Endothelial cell of umbilical vein (primary cell): ENCODE measurements around the gene MYADM. TPM values are rescaled to one million over a fixed set of nuclear protein-coding genes. Genes with fewer than 3 reads are reported as not detected.

Experiments used
- BruUV-seq: library from RNA; stranded (reverse); fragments of 400-500 nt; replicated peaks from 2 replicates; lab custom pipeline; 2021; lab: Mats Ljungman, UMichigan
- CTCF ChIA-PET: fragments of 300-600, 350-600 bp; sonication (Branson Sonifier 250); formaldehyde crosslinking; loops from one replicate; lab custom pipeline; 2021; ENCODE audit warnings: antibody characterized with exemption, inconsistent platforms; lab: Charles Lee
- POLR2A ChIA-PET: fragments of 300-600, 350-600 bp; sonication (Branson Sonifier 250); formaldehyde crosslinking; loops from one replicate; lab custom pipeline; 2021; ENCODE audit warnings: antibody characterized with exemption, inconsistent platforms; lab: Charles Lee
- DNase-seq: peaks from one replicate; pipeline ENCODE4 v3.0.0-alpha.2; 2011; ENCODE audit warnings: low read depth, low spot score
- FAIRE-seq: peaks from 2 replicates; lab custom pipeline; 2011; peaks lifted over from hg19 to GRCh38; lab: Jason Lieb, UNC
- H2AFZ ChIP-seq: 2 replicates; pipeline ENCODE4 v1.6.0; 2012; ENCODE audit warnings: low read depth, low read length, control low read depth, inconsistent platforms
- H3K27ac ChIP-seq: 2 replicates; pipeline ENCODE4 v1.5.1; 2011; ENCODE audit warnings: low read depth, mild to moderate bottlenecking, control low read depth, low read length, moderate library complexity; ENCODE audit not compliant: insufficient read depth
- H3K27me3 ChIP-seq, 2 experiments: 2 replicates each; pipeline versions ENCODE4 v1.6.0 to v1.6.1; 2011; ENCODE audit warnings: low read length in 2 of 2, mixed read lengths in 1 of 2; ENCODE audit not compliant: control insufficient read depth in 2 of 2, insufficient read depth in 2 of 2
- H3K36me3 ChIP-seq, 2 experiments: 2 replicates in 1 of 2; 3 replicates in 1 of 2; pipeline ENCODE4 v1.5.1; 2011; ENCODE audit warnings: low read length in 2 of 2, mild to moderate bottlenecking in 1 of 2, moderate library complexity in 1 of 2; ENCODE audit not compliant: control insufficient read depth in 2 of 2, insufficient read depth in 2 of 2; ENCODE audit errors: extremely low read depth in 1 of 2
- H3K4me1 ChIP-seq: 3 replicates; pipeline ENCODE4 v1.5.1; 2011; ENCODE audit warnings: mild to moderate bottlenecking, low read length; ENCODE audit not compliant: control insufficient read depth, insufficient read depth; ENCODE audit errors: extremely low read depth
- H3K4me2 ChIP-seq: 2 replicates; pipeline ENCODE4 v1.6.1; 2011; ENCODE audit warnings: low read length, control low read depth, mixed read lengths; ENCODE audit not compliant: insufficient read depth
- H3K4me3 ChIP-seq, 3 experiments: fragments of 200-600 bp in 1 of 3; sonication (generic), shearing (Covaris generic) in 1 of 3; replicated peaks in 1 of 3; 2 replicates each; pipeline ENCODE4 v1.5.1; 2011 to 2016; ENCODE audit warnings: control low read depth in 3 of 3, low read length in 3 of 3, mild to moderate bottlenecking in 2 of 3, inconsistent platforms in 1 of 3, low read depth in 1 of 3, moderate library complexity in 1 of 3; ENCODE audit not compliant: insufficient read depth in 1 of 3
- H3K79me2 ChIP-seq: 2 replicates; pipeline ENCODE4 v1.6.0; 2012; ENCODE audit warnings: low read length, inconsistent platforms; ENCODE audit not compliant: control insufficient read depth, insufficient read depth
- H3K9ac ChIP-seq: replicated peaks from 2 replicates; pipeline ENCODE3; 2011; ENCODE audit warnings: low read length, control low read depth; ENCODE audit not compliant: insufficient read depth; ENCODE audit errors: extremely low read depth
- H3K9me1 ChIP-seq: replicated peaks from 3 replicates; pipeline ENCODE4 v1.6.0; 2011; ENCODE audit warnings: mild to moderate bottlenecking, low read length; ENCODE audit not compliant: control insufficient read depth, insufficient read depth; ENCODE audit errors: extremely low read depth
- H3K9me3 ChIP-seq: replicated peaks from 2 replicates; pipeline ENCODE4 v1.5.1; 2012; ENCODE audit warnings: low read length, inconsistent platforms; ENCODE audit not compliant: control insufficient read depth, insufficient read depth
- H4K20me1 ChIP-seq: replicated peaks from 2 replicates; pipeline ENCODE3; 2011; ENCODE audit warnings: mild to moderate bottlenecking, low read length; ENCODE audit not compliant: control insufficient read depth, insufficient read depth; ENCODE audit errors: extremely low read depth
- EZH2 ChIP-seq: IDR thresholded peaks from 2 replicates; pipeline ENCODE4 v1.6.1; 2012; ENCODE audit warnings: borderline replicate concordance, low read depth, mild to moderate bottlenecking, moderate library complexity, low read length, inconsistent platforms; ENCODE audit not compliant: severe bottlenecking
- FOS ChIP-seq: IDR thresholded peaks from 2 replicates; pipeline ENCODE4 v1.6.1; 2011; ENCODE audit warnings: mild to moderate bottlenecking, low read length, moderate library complexity, borderline replicate concordance; ENCODE audit not compliant: insufficient read depth
- GATA2 ChIP-seq: IDR thresholded peaks from 2 replicates; pipeline ENCODE4 v1.7.0; 2011; ENCODE audit warnings: low read depth, mild to moderate bottlenecking, moderate library complexity, mixed read lengths, low read length; ENCODE audit not compliant: insufficient read length, insufficient read depth
- JUN ChIP-seq: IDR thresholded peaks from 2 replicates; pipeline ENCODE4 v1.6.1; 2011; ENCODE audit warnings: borderline replicate concordance, low read depth; ENCODE audit not compliant: insufficient read length, insufficient read depth
- MYC ChIP-seq: IDR thresholded peaks from one replicate; pipeline ENCODE4 v1.6.1; 2011; ENCODE audit warnings: mild to moderate bottlenecking, low read depth, low read length
- POLR2A ChIP-seq: IDR thresholded peaks from 2 replicates; pipeline ENCODE4 v1.6.1; 2012; ENCODE audit warnings: low read depth, mild to moderate bottlenecking, control low read depth, low read length
- POLR2AphosphoS5 ChIP-seq: IDR thresholded peaks from 2 replicates; pipeline ENCODE4 v1.6.1; 2012; ENCODE audit warnings: low read depth, mild to moderate bottlenecking, control low read depth, low read length, moderate library complexity; ENCODE audit not compliant: insufficient read depth
- dilution Hi-C: fragments of 300-500 bp; cut with MboI; formaldehyde crosslinking; loops from one replicate; pipeline ENCODE4 v1.15.0; 2019; ENCODE audit warnings: low sequenced_read_pairs; ENCODE audit not compliant: extremely low pct_ligation_motif_present
- intact Hi-C: fragments of 100-400 bp; cut with micrococcal nuclease; formaldehyde crosslinking; loops from one replicate; pipeline ENCODE4 v1.10.0; 2022
- polyA plus RNA-seq, 4 experiments: library from polyadenylated mRNA; depleted of rRNA in 3 of 4; stranded (reverse) in 3 of 4; unstranded in 1 of 4; fragments of >200 nt; gene quantifications; 2 replicates each; pipeline versions ENCODE4 v1.2.1 to v1.2.3, GENCODE V29; 2011 to 2012; ENCODE audit warnings: missing spikeins in 1 of 4
- total RNA-seq: library from RNA; stranded (reverse); gene quantifications from 2 replicates; pipeline ENCODE4 v1.2.3, GENCODE V29; 2021
- TF ChIP-seq, protein P1 (sequence below), 2 donors: IDR thresholded peaks; 1 replicate in 1 of 2; 2 replicates in 1 of 2; pipeline ENCODE4 v1.5.1; 2011; ENCODE audit warnings: low read length in 2 of 2, mild to moderate bottlenecking in 2 of 2, moderate library complexity in 2 of 2, control low read depth in 1 of 2, inconsistent platforms in 1 of 2, low read depth in 1 of 2; ENCODE audit not compliant: insufficient read depth in 1 of 2; ENCODE audit errors: extremely low read depth in 1 of 2
- TF ChIP-seq, protein P2 (sequence below): IDR thresholded peaks from 2 replicates; pipeline ENCODE4 v1.6.1; 2011; ENCODE audit not compliant: insufficient read depth, insufficient read length

The MYADM gene
- total and polyA plus RNA-seq, 2 donors (not counting 3 experiments of a cell fraction or from before 2014, with no cell fraction given) = 100 to 133 TPM

DNA sequence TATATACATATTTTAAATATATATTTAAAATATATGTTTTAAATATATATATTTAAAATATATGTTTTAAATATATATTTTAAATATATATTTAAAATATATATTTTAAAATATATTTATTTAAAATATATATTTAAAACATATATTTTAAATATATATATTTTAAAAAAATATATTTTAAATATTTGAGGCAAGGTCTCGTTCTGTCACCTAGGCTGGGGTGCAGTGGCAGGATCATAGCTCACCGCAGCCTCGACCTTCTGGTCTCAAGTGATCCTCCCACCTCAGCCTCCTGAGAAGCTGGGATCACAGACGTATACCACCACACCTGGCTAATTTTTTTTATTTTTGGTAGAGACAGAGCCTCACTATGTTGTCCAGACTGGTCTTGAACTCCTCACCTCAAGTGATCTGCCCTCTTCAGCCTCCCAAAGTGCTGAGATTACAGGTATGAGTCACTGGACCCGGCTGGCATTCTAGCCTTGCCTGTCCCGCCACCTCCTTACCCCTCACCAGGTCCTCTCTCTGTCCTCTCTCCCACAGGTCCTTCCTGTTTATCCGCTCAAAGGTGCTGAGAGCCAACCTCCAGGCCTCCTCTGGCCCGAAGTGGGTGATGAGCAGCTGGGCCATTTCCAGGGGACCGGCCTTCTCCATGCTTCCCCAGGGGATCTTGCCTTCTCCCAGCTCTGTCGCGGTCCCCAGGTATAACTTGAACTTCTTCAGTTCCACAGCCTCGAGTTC is 44.1 kb upstream of the MYADM start:
- Histone ChIP-seq H4K20me1 (no peaks in the 10 kb centered on the region), H2AFZ (no peak overlapping the region), H3K27ac (no peak overlapping the region), H3K9me3 (no peaks in the 10 kb centered on the region), H3K4me2 (no peak overlapping the region), H3K9ac (no peak overlapping the region), H3K79me2 (no peaks in the 10 kb centered on the region), H3K9me1 (no peaks in the 10 kb centered on the region), H3K27me3 (no peaks in the 10 kb centered on the region), H3K4me3 (no peak overlapping the region), H3K4me1 (peaks cover 2% of the 10 kb centered on the region), H3K36me3 (no peaks in the 10 kb centered on the region)
- no TSS peak for BruUV-seq
- FAIRE-seq = no peak
- ChIA-PET POLR2A (no interaction called here), CTCF (interaction anchor here (1.5 kb wide), 1 partner anchor 16 kb away, joined by 3 read pairs; no protein-coding TSS in a partner anchor)
- dilution Hi-C loops = no loop called here
- no peak for DNase-seq
- no peak for TF ChIP-seq JUN
- TF ChIP-seq, protein P1, sequence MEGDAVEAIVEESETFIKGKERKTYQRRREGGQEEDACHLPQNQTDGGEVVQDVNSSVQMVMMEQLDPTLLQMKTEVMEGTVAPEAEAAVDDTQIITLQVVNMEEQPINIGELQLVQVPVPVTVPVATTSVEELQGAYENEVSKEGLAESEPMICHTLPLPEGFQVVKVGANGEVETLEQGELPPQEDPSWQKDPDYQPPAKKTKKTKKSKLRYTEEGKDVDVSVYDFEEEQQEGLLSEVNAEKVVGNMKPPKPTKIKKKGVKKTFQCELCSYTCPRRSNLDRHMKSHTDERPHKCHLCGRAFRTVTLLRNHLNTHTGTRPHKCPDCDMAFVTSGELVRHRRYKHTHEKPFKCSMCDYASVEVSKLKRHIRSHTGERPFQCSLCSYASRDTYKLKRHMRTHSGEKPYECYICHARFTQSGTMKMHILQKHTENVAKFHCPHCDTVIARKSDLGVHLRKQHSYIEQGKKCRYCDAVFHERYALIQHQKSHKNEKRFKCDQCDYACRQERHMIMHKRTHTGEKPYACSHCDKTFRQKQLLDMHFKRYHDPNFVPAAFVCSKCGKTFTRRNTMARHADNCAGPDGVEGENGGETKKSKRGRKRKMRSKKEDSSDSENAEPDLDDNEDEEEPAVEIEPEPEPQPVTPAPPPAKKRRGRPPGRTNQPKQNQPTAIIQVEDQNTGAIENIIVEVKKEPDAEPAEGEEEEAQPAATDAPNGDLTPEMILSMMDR (IDR thresholded peaks at IDR 0.05; ENCODE audit: extremely low read depth in 1 of 2, insufficient read depth in 1 of 2, low read depth in 1 of 2, low read length in 2 of 2) = no peak
- intact Hi-C loops = no loop called here

DNA sequence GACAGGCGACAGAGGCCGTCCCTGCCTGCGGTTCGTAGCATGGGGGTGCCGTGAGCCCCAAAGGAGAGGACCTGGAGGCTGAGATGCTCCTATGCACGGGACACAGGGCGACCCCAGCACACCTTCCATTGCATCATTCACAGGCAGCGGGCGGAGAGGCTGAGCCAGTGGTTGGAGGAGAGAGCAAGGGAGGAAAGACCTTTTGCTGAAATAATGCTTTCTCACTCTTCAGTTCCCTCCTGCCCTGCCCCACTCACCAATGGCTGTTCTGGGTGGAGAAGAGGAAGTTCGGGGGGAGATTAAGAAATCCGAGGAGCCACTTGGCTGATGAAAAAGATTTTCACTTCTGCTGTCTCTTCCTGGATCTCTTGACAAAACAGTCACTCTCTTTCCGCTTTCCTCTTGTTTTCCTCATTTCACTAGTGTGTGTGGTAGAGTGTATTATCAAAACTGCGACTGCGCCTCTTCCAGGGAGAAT is 43.5 kb upstream of the MYADM start, which contains the start of gene NLRP12:
TSS of gene NLRP12 (minus strand) at position 181 of the 478 bp plus-strand sequence. CDS start at position 41, 140 bp downstream.
- H3K27ac ChIP-seq = no peak within 1 kb of the TSS
- no peak within 1 kb of the TSS for H3K4me2 ChIP-seq
- no peaks in the 10 kb centered on the region for H3K9me3 ChIP-seq
- no peaks in the 10 kb centered on the region for H3K36me3 ChIP-seq
- ChIA-PET CTCF (no interaction called here), POLR2A (no interaction called here)
- dilution Hi-C loops (no loop called here), intact Hi-C loops (no loop called here)
- BruUV-seq = no TSS peak
- DNase-seq (no peak), FAIRE-seq (no peak)
- no peak within 1 kb of the TSS for H3K9ac ChIP-seq
- H3K4me3 ChIP-seq = no peak within 1 kb of the TSS
- TF ChIP-seq GATA2 (no peak), MYC (no peak), POLR2A (no peak), JUN (no peak), POLR2AphosphoS5 (no peak), EZH2 (no peak), FOS (no peak)
- TF ChIP-seq, protein P1 (IDR thresholded peaks at IDR 0.05; ENCODE audit: extremely low read depth in 1 of 2, insufficient read depth in 1 of 2, low read depth in 1 of 2, low read length in 2 of 2) = no peak
- TF ChIP-seq, protein P2, sequence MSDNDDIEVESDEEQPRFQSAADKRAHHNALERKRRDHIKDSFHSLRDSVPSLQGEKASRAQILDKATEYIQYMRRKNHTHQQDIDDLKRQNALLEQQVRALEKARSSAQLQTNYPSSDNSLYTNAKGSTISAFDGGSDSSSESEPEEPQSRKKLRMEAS = no peak
- H4K20me1 ChIP-seq = no peaks in the 10 kb centered on the region
- H3K79me2 ChIP-seq = no peaks in the 10 kb centered on the region
- H3K27me3 ChIP-seq = no peaks in the 10 kb centered on the region
- H3K9me1 ChIP-seq = no peaks in the 10 kb centered on the region
- H3K4me1 ChIP-seq = peaks cover 5% of the 10 kb centered on the region
- no peak within 1 kb of the TSS for H2AFZ ChIP-seq
